Liver (tissue), 9 donors: Measurements from ENCODE around the gene ITLN1. TPM values are rescaled to one million over a fixed set of nuclear protein-coding genes. Genes with fewer than 3 reads are reported as not detected.

Experiments
- DNase-seq: peaks from one replicate; pipeline ENCODE4 v3.0.0-alpha.2; 2017; ENCODE audit warnings: low spot score
- H3K27ac ChIP-seq, 2 donors: one replicate each; pipeline ENCODE4 v1.7.0; 2013; ENCODE audit warnings: inconsistent platforms in 2 of 2, low read length in 2 of 2, control low read depth in 1 of 2, low read depth in 1 of 2, mild to moderate bottlenecking in 1 of 2
- H3K27me3 ChIP-seq, 4 donors: one replicate each; pipeline versions ENCODE4 v1.6.1 to v1.7.0; 2013; ENCODE audit warnings: low read length in 3 of 4, inconsistent platforms in 1 of 4, mild to moderate bottlenecking in 1 of 4, moderate library complexity in 1 of 4; ENCODE audit not compliant: control insufficient read depth in 4 of 4, insufficient read depth in 4 of 4
- H3K36me3 ChIP-seq, 4 donors: one replicate each; pipeline versions ENCODE4 v1.6.1 to v1.7.0; 2013; ENCODE audit warnings: low read length in 3 of 4, mild to moderate bottlenecking in 3 of 4, low read depth in 1 of 4, moderate library complexity in 1 of 4; ENCODE audit not compliant: control insufficient read depth in 4 of 4, insufficient read depth in 3 of 4
- H3K4me1 ChIP-seq, 4 donors: one replicate each; pipeline versions ENCODE4 v1.6.1 to v1.7.0; 2013; ENCODE audit warnings: low read length in 3 of 4, mild to moderate bottlenecking in 3 of 4, moderate library complexity in 1 of 4; ENCODE audit not compliant: control insufficient read depth in 4 of 4, insufficient read depth in 4 of 4
- H3K4me3 ChIP-seq, 3 donors: one replicate each; pipeline versions ENCODE4 v1.6.1 to v1.7.0; 2013; ENCODE audit warnings: low read length in 3 of 3, control low read depth in 1 of 3, low read depth in 1 of 3, mild to moderate bottlenecking in 1 of 3
- H3K9ac ChIP-seq, 2 donors: one replicate each; pipeline ENCODE4 v1.7.0; 2013; ENCODE audit warnings: low read length in 2 of 2, mild to moderate bottlenecking in 2 of 2, moderate library complexity in 2 of 2, control low read depth in 1 of 2, low read depth in 1 of 2
- H3K9me3 ChIP-seq, 4 donors: one replicate each; pipeline versions ENCODE4 v1.6.1 to v1.7.0; 2013; ENCODE audit warnings: low read length in 3 of 4; ENCODE audit not compliant: control insufficient read depth in 4 of 4
- ATF3 ChIP-seq: IDR thresholded peaks from 2 replicates; pipeline ENCODE4 v1.6.1; 2016; ENCODE audit warnings: antibody characterized with exemption
- EGR1 ChIP-seq, 2 donors: IDR thresholded peaks; 2 replicates each; pipeline ENCODE4 v1.6.1; 2016 to 2018; ENCODE audit warnings: antibody characterized with exemption in 2 of 2, low read depth in 2 of 2
- FOXA2 ChIP-seq: IDR thresholded peaks from 2 replicates; pipeline ENCODE4 v1.6.1; 2016; ENCODE audit warnings: antibody characterized with exemption
- HNF4A ChIP-seq, 2 donors: conservative IDR thresholded peaks; 2 replicates each; pipeline ENCODE4 v1.6.1; 2016; ENCODE audit warnings: antibody characterized with exemption in 2 of 2, mild to moderate bottlenecking in 2 of 2
- HNF4G ChIP-seq: IDR thresholded peaks from 2 replicates; pipeline ENCODE4 v1.6.1; 2016; ENCODE audit warnings: antibody characterized with exemption
- JUND ChIP-seq, 2 donors: IDR thresholded peaks; 2 replicates each; pipeline ENCODE4 v1.6.1; 2016; ENCODE audit warnings: antibody characterized with exemption in 2 of 2
- RAD21 ChIP-seq, 2 donors: IDR thresholded peaks; 2 replicates each; pipeline ENCODE4 v1.6.1; 2016; ENCODE audit warnings: antibody characterized with exemption in 2 of 2, mild to moderate bottlenecking in 2 of 2
- TAF1 ChIP-seq: conservative IDR thresholded peaks from 2 replicates; pipeline ENCODE4 v1.6.1; 2016; ENCODE audit warnings: antibody characterized with exemption, mild to moderate bottlenecking
- WGBS: extraction: QIAGEN DNeasy Blood & Tissue Kit; methylation state at CpG from one replicate; pipeline ENCODE4 v1.1.7; 2013; 5-methylcytosine and 5-hydroxymethylcytosine counted together
- polyA plus RNA-seq, 2 donors: library from polyadenylated mRNA; stranded (reverse) in 1 of 2; unstranded in 1 of 2; fragments of 200-250 nt in 1 of 2; fragments of >200 nt in 1 of 2; fragmentation: Nextera tagmentation in 1 of 2; extraction: Ambion mirVana in 1 of 2; gene quantifications; one replicate each; pipeline versions ENCODE4 v1.2.1 to v1.2.3, GENCODE V29; 2013 to 2015
- total RNA-seq, 2 donors: library from RNA; depleted of rRNA; stranded (reverse); fragments of >200 nt; gene quantifications; one replicate each; pipeline ENCODE4 v1.2.3, GENCODE V29; 2014
- TF ChIP-seq, protein P1 (sequence below): IDR thresholded peaks from 2 replicates; pipeline ENCODE4 v1.6.1; 2016; ENCODE audit warnings: antibody characterized with exemption
- TF ChIP-seq, protein P2 (sequence below): IDR thresholded peaks from 2 replicates; pipeline ENCODE4 v1.6.1; 2016; ENCODE audit warnings: antibody characterized with exemption, mild to moderate bottlenecking
- TF ChIP-seq, protein P3 (sequence below): fragments of 150-350 bp; IDR thresholded peaks from 2 replicates; pipeline ENCODE4 v1.5.1; 2017; ENCODE audit warnings: improper control_type of control experiment, low read depth, low read length; ENCODE audit not compliant: missing input control
- donor health status: healthy.
- donor health status: healthy.
- donor health status: healthy.
- donor health status: healthy.
- donor health status: healthy.

ITLN1 gene
- total and polyA plus RNA-seq, 4 donors, result 3.7 to 13.4 (median 5.5) TPM

- H3K9ac ChIP-seq, result no peak overlapping the region
- TF ChIP-seq, protein P1, sequence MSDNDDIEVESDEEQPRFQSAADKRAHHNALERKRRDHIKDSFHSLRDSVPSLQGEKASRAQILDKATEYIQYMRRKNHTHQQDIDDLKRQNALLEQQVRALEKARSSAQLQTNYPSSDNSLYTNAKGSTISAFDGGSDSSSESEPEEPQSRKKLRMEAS, result no peak
- TF ChIP-seq HNF4G (no peak), JUND (IDR thresholded peaks at IDR 0.05) (no peak), EGR1 (IDR thresholded peaks at IDR 0.05; ENCODE audit: low read depth in 2 of 2) (no peak), RAD21 (IDR thresholded peaks at IDR 0.05) (peak; percentile 95 to 96), HNF4A (conservative IDR thresholded peaks at IDR 0.05) (no peak), FOXA2 (no peak), TAF1 (no peak)
- TF ChIP-seq, protein P2, sequence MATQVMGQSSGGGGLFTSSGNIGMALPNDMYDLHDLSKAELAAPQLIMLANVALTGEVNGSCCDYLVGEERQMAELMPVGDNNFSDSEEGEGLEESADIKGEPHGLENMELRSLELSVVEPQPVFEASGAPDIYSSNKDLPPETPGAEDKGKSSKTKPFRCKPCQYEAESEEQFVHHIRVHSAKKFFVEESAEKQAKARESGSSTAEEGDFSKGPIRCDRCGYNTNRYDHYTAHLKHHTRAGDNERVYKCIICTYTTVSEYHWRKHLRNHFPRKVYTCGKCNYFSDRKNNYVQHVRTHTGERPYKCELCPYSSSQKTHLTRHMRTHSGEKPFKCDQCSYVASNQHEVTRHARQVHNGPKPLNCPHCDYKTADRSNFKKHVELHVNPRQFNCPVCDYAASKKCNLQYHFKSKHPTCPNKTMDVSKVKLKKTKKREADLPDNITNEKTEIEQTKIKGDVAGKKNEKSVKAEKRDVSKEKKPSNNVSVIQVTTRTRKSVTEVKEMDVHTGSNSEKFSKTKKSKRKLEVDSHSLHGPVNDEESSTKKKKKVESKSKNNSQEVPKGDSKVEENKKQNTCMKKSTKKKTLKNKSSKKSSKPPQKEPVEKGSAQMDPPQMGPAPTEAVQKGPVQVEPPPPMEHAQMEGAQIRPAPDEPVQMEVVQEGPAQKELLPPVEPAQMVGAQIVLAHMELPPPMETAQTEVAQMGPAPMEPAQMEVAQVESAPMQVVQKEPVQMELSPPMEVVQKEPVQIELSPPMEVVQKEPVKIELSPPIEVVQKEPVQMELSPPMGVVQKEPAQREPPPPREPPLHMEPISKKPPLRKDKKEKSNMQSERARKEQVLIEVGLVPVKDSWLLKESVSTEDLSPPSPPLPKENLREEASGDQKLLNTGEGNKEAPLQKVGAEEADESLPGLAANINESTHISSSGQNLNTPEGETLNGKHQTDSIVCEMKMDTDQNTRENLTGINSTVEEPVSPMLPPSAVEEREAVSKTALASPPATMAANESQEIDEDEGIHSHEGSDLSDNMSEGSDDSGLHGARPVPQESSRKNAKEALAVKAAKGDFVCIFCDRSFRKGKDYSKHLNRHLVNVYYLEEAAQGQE, result no peak
- TF ChIP-seq, protein P3, sequence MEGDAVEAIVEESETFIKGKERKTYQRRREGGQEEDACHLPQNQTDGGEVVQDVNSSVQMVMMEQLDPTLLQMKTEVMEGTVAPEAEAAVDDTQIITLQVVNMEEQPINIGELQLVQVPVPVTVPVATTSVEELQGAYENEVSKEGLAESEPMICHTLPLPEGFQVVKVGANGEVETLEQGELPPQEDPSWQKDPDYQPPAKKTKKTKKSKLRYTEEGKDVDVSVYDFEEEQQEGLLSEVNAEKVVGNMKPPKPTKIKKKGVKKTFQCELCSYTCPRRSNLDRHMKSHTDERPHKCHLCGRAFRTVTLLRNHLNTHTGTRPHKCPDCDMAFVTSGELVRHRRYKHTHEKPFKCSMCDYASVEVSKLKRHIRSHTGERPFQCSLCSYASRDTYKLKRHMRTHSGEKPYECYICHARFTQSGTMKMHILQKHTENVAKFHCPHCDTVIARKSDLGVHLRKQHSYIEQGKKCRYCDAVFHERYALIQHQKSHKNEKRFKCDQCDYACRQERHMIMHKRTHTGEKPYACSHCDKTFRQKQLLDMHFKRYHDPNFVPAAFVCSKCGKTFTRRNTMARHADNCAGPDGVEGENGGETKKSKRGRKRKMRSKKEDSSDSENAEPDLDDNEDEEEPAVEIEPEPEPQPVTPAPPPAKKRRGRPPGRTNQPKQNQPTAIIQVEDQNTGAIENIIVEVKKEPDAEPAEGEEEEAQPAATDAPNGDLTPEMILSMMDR, result peak; percentile 68
- no peak overlapping the region for H3K27ac ChIP-seq
- 76% methylated on average over 3 of the region's 3 CpGs for WGBS
- no peaks in the 10 kb centered on the region for H3K9me3 ChIP-seq
- DNase-seq, result no peak
- no peaks in the 10 kb centered on the region for H3K4me1 ChIP-seq
- H3K36me3 ChIP-seq, result no peaks in the 10 kb centered on the region
- no peaks in the 10 kb centered on the region for H3K27me3 ChIP-seq
- H3K4me3 ChIP-seq, result no peak overlapping the region
Measured at GRCh38 chr1:160834945-160835565, 49.9 kb downstream of the ITLN1 start.

GRCh38 chr1:160830321-160831153, 54.4 kb downstream of the ITLN1 start:
- peak; percentile 84 for DNase-seq
- H3K36me3 ChIP-seq, result no peaks in the 10 kb centered on the region
- no peak overlapping the region for H3K9ac ChIP-seq
- no peaks in the 10 kb centered on the region for H3K9me3 ChIP-seq
- H3K4me3 ChIP-seq, result no peak overlapping the region
- no peaks in the 10 kb centered on the region for H3K4me1 ChIP-seq
- TF ChIP-seq, protein P3, result peak; percentile 62
- TF ChIP-seq RAD21 (IDR thresholded peaks at IDR 0.05), result peak; percentile 73 to 84
- no peak for TF ChIP-seq ATF3
- no peak for TF ChIP-seq FOXA2
- WGBS, result 58% methylated on average over 8 of the region's 8 CpGs
- H3K27ac ChIP-seq, result no peak overlapping the region
- no peaks in the 10 kb centered on the region for H3K27me3 ChIP-seq
